WTC11 (cell line): ENCODE results near the gene FSD1L. TPM values are rescaled to one million over a fixed set of nuclear protein-coding genes. Genes with fewer than 3 reads are reported as not detected.

ENCODE experiments used
- ATAC-seq: fragments of 200-7000 bp; cut with Tn5 transposase; 2 replicates; pipeline ENCODE4 v1.10.0; 2021; ENCODE audit warnings: mild to moderate bottlenecking, moderate library complexity
- CTCF ChIA-PET: fragments of 300-600 bp; sonication (Branson Sonifier 250); formaldehyde crosslinking; loops from one replicate; lab custom pipeline; 2021; ENCODE audit warnings: antibody characterized with exemption; lab: Charles Lee
- POLR2A ChIA-PET: fragments of 350-600 bp; sonication (Branson Sonifier 250); formaldehyde crosslinking; loops from one replicate; lab custom pipeline; 2021; ENCODE audit warnings: antibody characterized with exemption; lab: Charles Lee
- DNase-seq: peaks from one replicate; pipeline ENCODE4 v3.0.0; 2021; ENCODE audit warnings: low spot score
- H3K27ac Mint-ChIP-seq: 2 replicates; pipeline ENCODE4 v1.8.0; 2021; ENCODE audit warnings: mixed read lengths
- H3K27me3 Mint-ChIP-seq: 2 replicates; pipeline ENCODE4 v1.8.0; 2021; ENCODE audit warnings: low read depth, mild to moderate bottlenecking, moderate library complexity, mixed read lengths
- H3K36me3 Mint-ChIP-seq: 2 replicates; pipeline ENCODE4 v1.8.0; 2021; ENCODE audit warnings: mixed read lengths
- H3K4me1 Mint-ChIP-seq: 2 replicates; pipeline ENCODE4 v1.8.0; 2022; ENCODE audit warnings: mixed read lengths
- H3K4me3 Mint-ChIP-seq: 2 replicates; pipeline ENCODE4 v1.8.0; 2021; ENCODE audit warnings: mild to moderate bottlenecking, moderate library complexity, mixed read lengths
- H3K9me3 Mint-ChIP-seq: 2 replicates; pipeline ENCODE4 v1.8.0; 2021; ENCODE audit warnings: mixed read lengths
- ATF2 ChIP-seq: sonication (generic); formaldehyde crosslinking; IDR thresholded peaks from 2 replicates; pipeline ENCODE4 v1.8.1; 2022; ENCODE audit warnings: low read depth, missing genetic modification reagents, borderline replicate concordance
- ESRRA ChIP-seq: sonication (generic); formaldehyde crosslinking; IDR thresholded peaks from 2 replicates; pipeline ENCODE4 v1.8.1; 2022; ENCODE audit warnings: mild to moderate bottlenecking, missing genetic modification reagents, borderline replicate concordance
- ETV6 ChIP-seq: sonication (generic); formaldehyde crosslinking; IDR thresholded peaks from 2 replicates; pipeline ENCODE4 v1.8.1; 2022; ENCODE audit warnings: mild to moderate bottlenecking, missing genetic modification reagents
- NR1H2 ChIP-seq: sonication (generic); formaldehyde crosslinking; IDR thresholded peaks from 2 replicates; pipeline ENCODE4 v1.9.0; 2021; ENCODE audit warnings: mild to moderate bottlenecking, moderate library complexity, missing genetic modification reagents
- NR3C1 ChIP-seq: sonication (generic); formaldehyde crosslinking; conservative IDR thresholded peaks from 2 replicates; pipeline ENCODE4 v1.8.1; 2023; ENCODE audit warnings: low read depth, mild to moderate bottlenecking, missing genetic modification reagents
- STAT6 ChIP-seq: sonication (generic); formaldehyde crosslinking; conservative IDR thresholded peaks from 2 replicates; pipeline ENCODE4 v1.8.1; 2023; ENCODE audit warnings: mild to moderate bottlenecking, low read depth, missing genetic modification reagents, moderate library complexity
- TEAD4 ChIP-seq: sonication (generic); formaldehyde crosslinking; IDR thresholded peaks from 2 replicates; pipeline ENCODE4 v1.8.0; 2022; ENCODE audit warnings: mild to moderate bottlenecking, missing genetic modification reagents
- ZMAT4 ChIP-seq: fragments of 250-450 bp; sonication (Bioruptor Pico); IDR thresholded peaks from 2 replicates; pipeline ENCODE4 v1.9.0; 2021; ENCODE audit warnings: mild to moderate bottlenecking
- ZNF263 ChIP-seq: sonication (generic); formaldehyde crosslinking; IDR thresholded peaks from 2 replicates; pipeline ENCODE4 v1.8.1; 2022; ENCODE audit warnings: low read depth, mild to moderate bottlenecking, moderate library complexity, missing genetic modification reagents
- ZNF416 ChIP-seq: fragments of 250-450 bp; sonication (Bioruptor Pico); IDR thresholded peaks from 2 replicates; pipeline ENCODE4 v1.9.0; 2021; ENCODE audit warnings: mild to moderate bottlenecking, inconsistent platforms
- ZNF423 ChIP-seq: fragments of 250-450 bp; sonication (Bioruptor Pico); IDR thresholded peaks from 2 replicates; pipeline ENCODE4 v2.1.2; 2022; ENCODE audit warnings: mild to moderate bottlenecking, moderate library complexity
- ZNF512 ChIP-seq: sonication (generic); formaldehyde crosslinking; IDR thresholded peaks from 2 replicates; pipeline ENCODE4 v1.8.1; 2022; ENCODE audit warnings: missing genetic modification reagents, borderline replicate concordance
- ZNF532 ChIP-seq: fragments of 250-450 bp; sonication (Bioruptor Pico); IDR thresholded peaks from 2 replicates; pipeline ENCODE4 v1.9.0; 2021; ENCODE audit warnings: mild to moderate bottlenecking, borderline replicate concordance
- total RNA-seq: library from RNA; stranded (reverse); gene quantifications from 3 replicates; pipeline ENCODE4 v1.2.3, GENCODE V29; 2021

FSD1L gene
- total RNA-seq, 1 experiment from 2014 or later, result 5.3 TPM

- peak overlapping the region; percentile 41 for H3K4me3 Mint-ChIP-seq
Measured at GRCh38 chr9:105403552-105404248, 44.1 kb upstream of the FSD1L start.

More at GRCh38 chr9:105403552-105404248, 44.1 kb upstream of the FSD1L start:
- H3K27me3 Mint-ChIP-seq, result no peaks in the 10 kb centered on the region
- ChIA-PET CTCF (interaction anchor here (0.6 kb wide), 1 partner anchor 8 kb away, joined by 3 read pairs; no protein-coding TSS in a partner anchor), POLR2A (interaction anchor here (0.6 to 1.6 kb wide), 3 partner anchors 159 to 1704 kb away, joined by 4 to 8 read pairs (median 5); partner anchors contain the start of gene SLC44A1)
- H3K9me3 Mint-ChIP-seq, result peaks cover 10% of the 10 kb centered on the region
- ATAC-seq (peak; percentile 83), DNase-seq (peak; percentile 22)
- H3K36me3 Mint-ChIP-seq, result peaks cover 3% of the 10 kb centered on the region
- TF ChIP-seq TEAD4, result no peak
- no peak for TF ChIP-seq ZNF532 (CRISPR knock-in tag)
- no peak for TF ChIP-seq ATF2 (CRISPR knock-in tag)
- no peak for TF ChIP-seq ZNF416 (CRISPR knock-in tag)
- no peak for TF ChIP-seq NR1H2 (CRISPR knock-in tag)
- no peak for TF ChIP-seq ETV6
- no peak for TF ChIP-seq ZNF512 (CRISPR knock-in tag)
- no peak for TF ChIP-seq ZNF263 (CRISPR knock-in tag)
- no peak for TF ChIP-seq ZNF423
- no peak for TF ChIP-seq NR3C1 (CRISPR knock-in tag)
- no peak for TF ChIP-seq ZMAT4 (CRISPR knock-in tag)
- TF ChIP-seq STAT6 (CRISPR knock-in tag), result no peak
- TF ChIP-seq ESRRA (CRISPR knock-in tag), result no peak
- peaks cover 50% of the 10 kb centered on the region for H3K4me1 Mint-ChIP-seq
- peak overlapping the region; percentile 88 for H3K27ac Mint-ChIP-seq
